ENCODE measurements around the gene TNP2. TPM values are rescaled to one million over a fixed set of nuclear protein-coding genes. Genes with fewer than 3 reads are reported as not detected.

TNP2 gene
- total and polyA plus RNA-seq, 8 donors, result not detected

GRCh38 chr16:11231367-11231970 is 37.7 kb downstream of the TNP2 start:
- H3K27ac ChIP-seq, result peak overlapping the region in 2 of 5 donors; percentile 1 to 26

DNA sequence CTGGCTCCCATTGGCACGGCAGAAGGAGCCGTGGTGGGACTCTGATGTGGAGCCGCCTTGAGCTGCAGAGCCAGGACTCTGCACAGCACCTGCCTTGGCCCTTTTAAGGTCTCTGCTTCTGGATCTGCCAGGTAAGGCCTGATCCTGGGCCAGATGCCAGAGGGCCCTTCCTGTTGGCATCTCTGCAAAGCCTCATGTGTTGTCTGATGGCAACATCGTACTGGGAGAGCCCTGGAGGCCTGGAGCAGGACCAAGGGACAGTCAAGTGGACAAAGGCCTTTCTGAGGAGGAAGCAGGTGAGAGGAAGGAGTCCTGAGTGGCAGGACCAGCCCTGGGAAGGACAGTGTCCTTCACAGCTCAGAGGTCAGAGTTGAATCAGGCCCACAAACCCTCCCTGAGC is 39.2 kb downstream of the TNP2 start:
- no peaks in the 10 kb centered on the region for H3K36me3 ChIP-seq
- H3K27me3 ChIP-seq, result no peaks in the 10 kb centered on the region
- TF ChIP-seq POLR2A (IDR thresholded peaks at IDR 0.05) (no peak), EP300 (IDR thresholded peaks at IDR 0.05) (no peak), POLR2AphosphoS5 (IDR thresholded peaks at IDR 0.05) (no peak)
- TF ChIP-seq, protein P1, sequence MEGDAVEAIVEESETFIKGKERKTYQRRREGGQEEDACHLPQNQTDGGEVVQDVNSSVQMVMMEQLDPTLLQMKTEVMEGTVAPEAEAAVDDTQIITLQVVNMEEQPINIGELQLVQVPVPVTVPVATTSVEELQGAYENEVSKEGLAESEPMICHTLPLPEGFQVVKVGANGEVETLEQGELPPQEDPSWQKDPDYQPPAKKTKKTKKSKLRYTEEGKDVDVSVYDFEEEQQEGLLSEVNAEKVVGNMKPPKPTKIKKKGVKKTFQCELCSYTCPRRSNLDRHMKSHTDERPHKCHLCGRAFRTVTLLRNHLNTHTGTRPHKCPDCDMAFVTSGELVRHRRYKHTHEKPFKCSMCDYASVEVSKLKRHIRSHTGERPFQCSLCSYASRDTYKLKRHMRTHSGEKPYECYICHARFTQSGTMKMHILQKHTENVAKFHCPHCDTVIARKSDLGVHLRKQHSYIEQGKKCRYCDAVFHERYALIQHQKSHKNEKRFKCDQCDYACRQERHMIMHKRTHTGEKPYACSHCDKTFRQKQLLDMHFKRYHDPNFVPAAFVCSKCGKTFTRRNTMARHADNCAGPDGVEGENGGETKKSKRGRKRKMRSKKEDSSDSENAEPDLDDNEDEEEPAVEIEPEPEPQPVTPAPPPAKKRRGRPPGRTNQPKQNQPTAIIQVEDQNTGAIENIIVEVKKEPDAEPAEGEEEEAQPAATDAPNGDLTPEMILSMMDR (IDR thresholded peaks at IDR 0.05), result no peak
- 53 to 74% (median 69%) methylated on average over 4 of the region's 4 CpGs for WGBS, 5 donors
- intact Hi-C loops (cut with DNase I; ENCODE audit: low total_unique reads), result no loop called here
- no peak overlapping the region for H3K4me3 ChIP-seq
- peak in 1 of 2 donors; percentile 62 for DNase-seq
- no peak overlapping the region for H3K27ac ChIP-seq
- peaks cover 8 to 19% (median 13%) of the 10 kb centered on the region in 4 donors for H3K4me1 ChIP-seq
- no peaks in the 10 kb centered on the region for H3K9me3 ChIP-seq

More at GRCh38 chr16:11231367-11231970, 37.7 kb downstream of the TNP2 start:
- TF ChIP-seq POLR2A (IDR thresholded peaks at IDR 0.05), result no peak
- TF ChIP-seq, protein P1 (IDR thresholded peaks at IDR 0.05), result no peak
- TF ChIP-seq POLR2AphosphoS5 (IDR thresholded peaks at IDR 0.05), result no peak
- no peak for TF ChIP-seq EP300 (IDR thresholded peaks at IDR 0.05)
- Histone ChIP-seq H3K36me3 (no peaks in the 10 kb centered on the region), H3K9me3 (no peaks in the 10 kb centered on the region), H3K4me3 (no peak overlapping the region), H3K27me3 (no peaks in the 10 kb centered on the region), H3K4me1 (peaks cover 8 to 22% (median 10%) of the 10 kb centered on the region in 4 donors)
- WGBS, 5 donors, result 80 to 90% (median 86%) methylated on average over 10 of the region's 10 CpGs
- intact Hi-C loops (cut with DNase I; ENCODE audit: low total_unique reads), result no loop called here
- DNase-seq, result no peak

- DNase-seq, result no peak
- WGBS, 5 donors, result 68 to 85% (median 78%) methylated on average over 5 of the region's 5 CpGs
- Histone ChIP-seq H3K36me3 (no peaks in the 10 kb centered on the region), H3K4me1 (peaks cover 8 to 21% (median 16%) of the 10 kb centered on the region in 4 donors), H3K9me3 (no peaks in the 10 kb centered on the region), H3K27ac (no peak overlapping the region), H3K4me3 (no peak overlapping the region), H3K27me3 (no peaks in the 10 kb centered on the region)
- intact Hi-C loops (cut with DNase I; ENCODE audit: low total_unique reads), result no loop called here
- TF ChIP-seq EP300 (IDR thresholded peaks at IDR 0.05) (no peak), POLR2AphosphoS5 (IDR thresholded peaks at IDR 0.05) (no peak), POLR2A (IDR thresholded peaks at IDR 0.05) (no peak)
- TF ChIP-seq, protein P1 (IDR thresholded peaks at IDR 0.05), result no peak
Measured at GRCh38 chr16:11229432-11229831, 39.7 kb downstream of the TNP2 start.

DNA sequence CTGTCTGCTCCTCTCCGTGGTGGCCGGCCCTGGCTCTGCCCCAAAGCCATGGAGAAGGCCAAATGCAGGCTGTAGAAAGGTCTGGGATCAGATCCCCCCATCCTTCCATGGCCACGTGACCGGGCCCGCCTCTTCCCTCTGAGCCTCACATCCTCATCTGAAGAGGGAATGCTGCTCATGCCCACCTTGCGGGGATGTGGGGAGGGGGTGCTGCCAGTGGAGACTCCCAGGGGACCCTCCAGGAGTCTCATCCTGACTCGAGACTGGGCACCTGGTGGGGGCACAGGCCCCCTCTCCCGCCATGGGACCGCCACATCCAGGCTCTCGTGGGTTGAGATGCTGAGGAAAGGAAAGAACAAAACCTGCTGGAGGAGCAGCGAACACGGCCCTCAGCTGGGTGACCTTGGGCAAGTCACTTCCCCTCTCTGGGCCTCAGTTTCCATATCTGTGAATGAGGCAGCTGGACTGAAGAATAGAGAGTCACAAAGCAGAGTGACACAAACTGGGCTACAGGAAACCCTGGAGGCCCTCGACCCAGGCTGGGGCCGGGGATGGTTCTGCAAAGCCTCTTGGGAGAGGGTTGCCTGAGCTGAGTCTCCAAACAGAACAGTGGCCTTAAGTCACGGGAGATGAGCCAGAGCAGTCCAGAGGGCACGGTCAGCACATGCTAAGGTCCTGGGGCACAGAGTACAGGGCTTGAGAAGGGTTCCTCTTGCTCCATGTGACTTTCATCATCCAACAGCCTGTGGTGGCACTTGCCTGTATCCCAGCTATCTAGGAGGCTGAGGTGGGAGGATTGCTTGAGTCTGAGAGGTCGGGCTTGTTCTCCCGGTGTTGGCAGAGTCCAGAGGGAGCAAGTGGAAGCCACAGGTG is 43.2 kb downstream of the TNP2 start:
- TF ChIP-seq POLR2AphosphoS5 (IDR thresholded peaks at IDR 0.05) (no peak), POLR2A (IDR thresholded peaks at IDR 0.05) (no peak), EP300 (IDR thresholded peaks at IDR 0.05) (no peak)
- TF ChIP-seq, protein P1 (IDR thresholded peaks at IDR 0.05), result no peak
- DNase-seq, result no peak
- H3K36me3 ChIP-seq, result no peaks in the 10 kb centered on the region
- H3K27ac ChIP-seq, result peak overlapping the region in 4 of 5 donors; percentile 59 to 74 (median 72)
- WGBS, 5 donors, result 77 to 85% (median 82%) methylated on average over 11 to 18 of the region's 18 CpGs
- H3K4me1 ChIP-seq, result peaks cover 0 to 23% (median 6%) of the 10 kb centered on the region in 4 donors
- no peaks in the 10 kb centered on the region for H3K27me3 ChIP-seq
- no peaks in the 10 kb centered on the region for H3K9me3 ChIP-seq
- H3K4me3 ChIP-seq, result peak overlapping the region in 2 of 4 donors; percentile 12 to 21
- intact Hi-C loops (cut with DNase I; ENCODE audit: low total_unique reads), result no loop called here
